ENCODE results near the gene SPSB4. TPM values are rescaled to one million over a fixed set of nuclear protein-coding genes. Genes with fewer than 3 reads are reported as not detected.

SPSB4 gene
- total RNA-seq, 1 donor from 2014 or later = not detected

- DNase-seq (ENCODE audit: low read depth, low spot score) = no peak
These were observed 1.3 kb downstream of the SPSB4 start for GRCh38 chr3:141052201-141053069.

DNA sequence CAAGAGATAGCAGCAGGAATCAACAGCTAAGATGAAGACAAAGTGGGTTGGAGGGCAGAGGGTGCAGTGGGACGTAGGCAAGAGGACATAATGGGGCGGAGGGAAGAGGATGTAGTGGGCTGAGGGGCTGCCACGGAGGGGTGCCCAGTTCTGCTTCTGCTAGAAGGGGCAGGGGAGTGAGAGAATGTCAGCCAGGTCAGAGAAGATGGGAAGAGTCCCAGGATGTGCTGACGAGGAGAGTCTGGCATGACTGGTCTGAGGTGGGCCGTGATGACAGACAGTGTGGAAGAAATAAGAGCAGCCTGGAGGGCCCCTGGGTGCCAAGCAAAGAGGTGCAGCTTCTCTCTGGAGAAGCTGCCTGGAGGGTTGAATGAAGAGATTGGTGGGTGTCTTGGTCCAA is 4.0 kb downstream of the SPSB4 start:
- DNase-seq (ENCODE audit: low read depth, low spot score) = no peak

DNA sequence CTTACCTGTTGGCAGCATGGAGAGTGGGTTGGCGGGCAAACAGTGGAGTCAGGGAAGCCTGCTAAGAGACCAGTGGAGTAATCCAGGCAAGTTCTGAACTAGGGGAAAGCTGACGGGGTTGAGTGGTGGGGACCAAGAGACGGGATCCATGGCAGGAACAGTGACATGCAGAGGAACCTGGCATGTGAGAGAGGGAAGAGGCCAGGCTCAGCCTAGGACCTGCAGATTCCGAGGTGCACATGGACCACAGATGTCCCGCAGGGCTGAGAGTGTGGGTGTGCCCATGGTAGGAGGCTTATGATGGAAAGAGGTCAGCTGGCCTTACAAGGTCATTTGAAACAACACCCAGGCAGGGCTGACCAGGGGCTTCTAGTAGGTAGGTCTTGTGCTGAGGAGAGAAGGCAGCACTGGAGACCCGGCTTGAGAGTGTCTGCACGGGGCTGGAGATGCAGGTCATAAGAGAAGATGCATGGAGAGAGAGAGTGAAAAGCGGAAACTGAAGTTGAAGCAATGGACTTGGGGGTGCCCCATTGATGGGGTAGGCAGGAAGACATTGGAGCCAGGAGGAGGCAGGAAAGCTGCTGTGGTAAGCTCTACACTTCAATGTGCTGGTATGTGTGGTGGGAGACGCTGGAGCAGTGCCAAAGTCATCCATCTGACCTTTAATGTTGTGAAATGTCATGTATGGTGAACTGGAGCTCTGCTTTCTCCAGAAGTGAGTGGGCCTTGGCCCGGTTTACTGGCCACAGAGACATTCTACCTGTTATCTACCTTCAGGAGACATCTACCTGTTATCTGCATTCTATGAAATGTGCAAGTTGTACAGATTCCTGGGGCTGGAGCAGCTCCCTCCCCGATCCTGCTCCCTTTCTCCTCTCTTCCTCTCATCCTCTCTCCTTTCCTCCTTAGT is 4.6 kb downstream of the SPSB4 start:
- DNase-seq (ENCODE audit: low read depth, low spot score) = no peak

GRCh38 chr3:141056751-141057171 is 5.6 kb downstream of the SPSB4 start:
- no peak for DNase-seq (ENCODE audit: low read depth, low spot score)

GRCh38 chr3:141057436-141057835 is 6.3 kb downstream of the SPSB4 start:
- DNase-seq (ENCODE audit: low read depth, low spot score) = no peak

DNA sequence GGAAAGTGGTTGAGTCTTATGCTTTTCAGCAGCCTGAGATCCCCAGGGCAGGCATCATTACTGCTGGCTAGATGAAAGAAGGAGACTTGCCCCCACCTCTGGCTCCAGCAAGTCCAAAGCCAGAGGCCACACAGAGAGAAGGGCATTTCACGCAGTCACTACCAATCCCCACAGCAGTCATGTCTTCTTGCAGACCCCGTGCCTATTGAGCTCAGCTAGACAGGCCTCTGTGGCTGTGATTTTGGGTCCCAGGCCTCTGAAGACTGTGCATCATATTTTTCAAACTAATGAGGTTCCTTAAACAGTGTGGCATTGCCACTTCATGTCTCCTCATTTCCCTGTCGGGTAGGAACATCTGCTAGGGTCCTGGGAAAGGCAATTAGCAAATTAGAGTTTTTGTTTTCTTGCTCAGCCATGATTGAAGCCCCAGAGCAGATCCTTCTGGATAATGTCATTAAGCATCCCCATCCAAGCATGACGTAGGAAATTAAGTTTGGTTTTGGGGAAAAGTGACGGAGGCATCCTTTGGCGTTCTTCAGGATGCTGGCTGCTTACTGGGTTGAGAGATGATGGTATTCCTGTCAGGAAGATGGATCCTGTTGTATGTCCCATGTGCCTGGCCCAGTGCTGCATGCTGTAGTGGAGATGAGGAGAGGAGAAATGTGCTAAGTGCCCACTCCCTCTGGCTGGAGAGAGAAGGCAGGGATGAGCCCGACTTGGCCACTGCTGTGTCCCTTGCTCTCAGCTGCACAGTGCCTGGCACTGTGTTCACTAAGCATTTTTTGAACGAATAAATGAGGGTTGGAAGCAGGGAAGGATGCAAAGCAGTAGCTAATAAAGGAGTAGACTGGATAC is 7.0 kb downstream of the SPSB4 start:
- DNase-seq (ENCODE audit: low read depth, low spot score) = no peak

- no peak for DNase-seq (ENCODE audit: low read depth, low spot score)
These were observed 7.8 kb downstream of the SPSB4 start for GRCh38 chr3:141058996-141059395.

DNA sequence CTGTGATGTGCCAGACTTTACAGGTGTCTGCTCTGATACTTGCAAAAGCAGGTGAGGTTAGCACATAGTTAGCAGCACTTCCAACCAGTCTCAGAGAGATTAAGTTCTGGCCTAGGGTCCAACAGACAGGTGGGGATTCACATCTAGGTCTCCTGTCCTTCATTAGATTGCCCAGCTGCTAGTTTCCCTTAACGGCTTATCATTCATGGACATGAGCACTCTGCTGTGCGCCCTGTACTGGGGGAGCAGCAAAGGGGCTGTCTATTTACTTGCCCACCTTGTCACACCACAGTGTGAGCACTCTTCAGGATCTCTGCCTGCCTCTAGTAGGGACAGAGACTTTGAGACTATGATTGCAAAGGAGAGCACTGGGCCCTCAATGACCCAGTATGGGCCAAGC is 8.7 kb downstream of the SPSB4 start:
- no peak for DNase-seq (ENCODE audit: low read depth, low spot score)

- no peak for DNase-seq (ENCODE audit: low read depth, low spot score)
These were observed 9.2 kb downstream of the SPSB4 start for GRCh38 chr3:141060327-141060726.

DNA sequence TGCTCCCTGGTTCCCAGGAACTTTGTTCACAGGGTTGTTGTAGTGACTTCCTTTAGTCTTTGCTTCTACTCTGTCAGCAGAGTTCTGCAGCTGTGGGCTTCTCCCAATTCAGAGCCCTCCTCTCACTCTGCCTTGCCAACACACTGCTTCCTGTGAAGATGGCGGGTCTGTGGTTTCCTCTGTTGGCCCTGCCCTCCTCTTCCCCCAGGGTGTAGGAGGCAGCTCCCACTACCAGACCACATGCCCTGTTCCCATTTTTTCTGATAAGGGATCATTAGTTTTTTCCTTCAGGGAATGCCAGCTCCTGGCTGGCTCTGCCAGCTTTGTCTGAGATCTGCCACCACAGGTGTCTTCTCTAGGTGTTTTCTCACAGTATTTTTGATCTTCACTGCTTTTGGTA is 12.7 kb downstream of the SPSB4 start:
- DNase-seq (ENCODE audit: low read depth, low spot score) = no peak

- DNase-seq (ENCODE audit: low read depth, low spot score) = no peak
These were observed 13.2 kb downstream of the SPSB4 start for GRCh38 chr3:141064255-141064926.

GRCh38 chr3:141065258-141065657 is 14.1 kb downstream of the SPSB4 start:
- DNase-seq (ENCODE audit: low read depth, low spot score) = no peak

DNA sequence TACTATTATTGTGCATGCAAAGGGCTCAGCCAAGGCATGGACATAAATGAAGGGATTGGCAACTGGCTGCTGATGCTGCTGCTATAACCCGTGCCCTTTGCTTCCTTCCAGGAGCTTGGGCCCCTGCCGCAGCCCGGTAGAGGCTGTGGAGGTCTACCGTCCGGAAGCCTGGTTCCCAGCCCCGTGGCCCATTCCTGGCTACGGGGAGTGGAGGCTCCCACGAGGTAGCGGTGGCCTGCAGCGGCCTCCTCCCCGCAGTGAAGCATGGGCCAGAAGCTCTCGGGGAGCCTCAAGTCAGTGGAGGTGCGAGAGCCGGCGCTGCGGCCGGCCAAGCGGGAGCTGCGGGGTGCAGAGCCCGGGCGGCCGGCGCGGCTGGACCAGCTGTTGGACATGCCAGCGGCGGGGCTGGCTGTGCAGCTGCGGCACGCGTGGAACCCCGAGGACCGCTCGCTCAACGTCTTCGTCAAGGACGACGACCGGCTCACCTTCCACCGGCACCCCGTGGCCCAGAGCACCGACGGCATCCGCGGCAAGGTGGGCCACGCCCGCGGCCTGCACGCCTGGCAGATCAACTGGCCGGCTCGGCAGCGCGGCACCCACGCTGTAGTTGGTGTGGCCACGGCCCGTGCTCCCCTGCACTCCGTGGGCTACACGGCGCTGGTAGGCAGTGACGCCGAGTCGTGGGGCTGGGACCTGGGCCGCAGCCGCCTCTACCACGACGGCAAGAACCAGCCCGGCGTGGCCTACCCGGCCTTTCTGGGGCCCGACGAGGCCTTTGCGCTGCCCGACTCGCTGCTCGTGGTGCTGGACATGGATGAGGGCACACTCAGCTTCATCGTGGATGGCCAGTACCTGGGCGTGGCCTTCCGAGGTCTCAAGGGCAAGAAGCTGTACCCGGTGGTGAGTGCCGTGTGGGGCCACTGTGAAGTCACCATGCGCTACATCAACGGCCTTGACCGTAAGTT is 15.0 kb downstream of the SPSB4 start:
- DNase-seq (ENCODE audit: low read depth, low spot score) = no peak

DNA sequence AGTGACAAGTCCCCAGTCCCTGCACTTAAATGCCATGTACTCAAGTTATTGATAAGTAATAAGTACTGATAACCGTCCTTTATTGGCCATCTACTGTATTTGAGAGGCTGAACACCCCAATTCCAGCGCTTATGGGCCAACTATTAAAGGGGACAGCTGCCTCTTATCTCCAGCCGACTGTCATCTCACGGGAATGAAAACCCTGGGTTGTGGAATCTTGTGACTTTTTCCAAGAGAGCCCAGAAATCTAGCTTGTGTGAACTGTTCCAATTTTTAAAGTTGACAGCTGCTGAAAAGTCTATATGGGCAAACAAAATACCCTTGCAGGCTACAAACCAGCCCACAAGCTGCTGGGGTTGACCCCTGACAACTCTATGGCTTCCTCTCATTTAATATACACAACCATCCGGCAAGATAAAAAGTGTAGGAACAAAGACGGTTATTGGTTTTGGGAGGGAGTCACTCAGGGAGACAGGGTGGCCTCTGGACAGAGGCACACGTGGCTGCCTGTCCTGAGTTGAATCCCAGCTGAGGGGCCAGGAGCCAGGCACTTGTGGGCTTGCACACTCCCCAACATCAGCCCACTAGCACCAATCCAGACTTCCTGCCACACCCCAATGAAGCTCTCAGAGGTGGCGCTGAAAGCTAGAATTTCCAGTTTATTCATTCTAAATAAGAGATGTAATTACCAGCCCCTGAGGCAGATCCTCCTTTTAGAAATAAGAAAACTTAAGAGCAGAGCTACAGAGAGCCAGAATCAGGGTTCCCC is 16.2 kb downstream of the SPSB4 start:
- DNase-seq (ENCODE audit: low read depth, low spot score) = no peak

GRCh38 chr3:141070229-141070628 is 19.1 kb downstream of the SPSB4 start:
- DNase-seq (ENCODE audit: low read depth, low spot score) = no peak

DNA sequence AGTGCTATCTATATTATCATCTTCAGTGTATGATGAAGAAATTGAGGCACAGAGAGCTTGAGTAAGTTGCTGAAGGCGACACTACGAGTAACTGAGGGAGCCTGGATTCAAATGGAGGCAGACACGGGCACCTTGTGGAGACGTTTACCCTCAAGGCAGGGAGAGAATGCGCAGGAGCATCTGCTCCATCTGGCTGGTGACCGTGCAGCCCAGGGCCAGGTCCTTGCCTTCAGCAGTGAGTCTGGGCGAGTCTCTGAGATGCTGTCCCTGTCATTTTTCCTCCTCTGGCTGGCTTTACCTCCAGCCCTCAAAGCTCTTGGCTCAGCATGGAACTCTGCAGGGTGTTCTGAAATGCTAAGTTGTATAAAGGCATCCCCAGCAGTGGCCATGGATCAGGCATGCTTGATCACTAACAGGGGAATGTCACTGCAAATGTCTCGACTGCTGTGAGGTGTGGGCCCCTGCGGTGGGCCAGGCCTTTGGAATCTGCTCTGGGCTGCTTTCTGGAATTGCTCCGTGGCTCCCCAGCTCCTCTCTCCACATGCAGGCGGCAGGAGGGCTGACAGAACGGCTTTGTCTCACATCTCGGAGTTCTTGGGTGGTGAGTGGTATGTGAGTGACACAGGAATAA is 19.7 kb downstream of the SPSB4 start:
- DNase-seq (ENCODE audit: low read depth, low spot score) = no peak

GRCh38 chr3:141071681-141072260 is 20.6 kb downstream of the SPSB4 start:
- no peak for DNase-seq (ENCODE audit: low read depth, low spot score)

GRCh38 chr3:141072950-141073349 is 21.8 kb downstream of the SPSB4 start:
- no peak for DNase-seq (ENCODE audit: low read depth, low spot score)

All from pulmonary artery endothelial cell (primary cell).